GM21723 (cell line): ENCODE results near the gene KCNN3.

ENCODE experiments used
- ATAC-seq: cut with Tn5 transposase; IDR thresholded peaks from one replicate; pipeline ENCODE4 v1.9.1; 2021; ENCODE audit warnings: mild to moderate bottlenecking, moderate library complexity; ENCODE audit not compliant: unreplicated experiment

KCNN3 gene

DNA sequence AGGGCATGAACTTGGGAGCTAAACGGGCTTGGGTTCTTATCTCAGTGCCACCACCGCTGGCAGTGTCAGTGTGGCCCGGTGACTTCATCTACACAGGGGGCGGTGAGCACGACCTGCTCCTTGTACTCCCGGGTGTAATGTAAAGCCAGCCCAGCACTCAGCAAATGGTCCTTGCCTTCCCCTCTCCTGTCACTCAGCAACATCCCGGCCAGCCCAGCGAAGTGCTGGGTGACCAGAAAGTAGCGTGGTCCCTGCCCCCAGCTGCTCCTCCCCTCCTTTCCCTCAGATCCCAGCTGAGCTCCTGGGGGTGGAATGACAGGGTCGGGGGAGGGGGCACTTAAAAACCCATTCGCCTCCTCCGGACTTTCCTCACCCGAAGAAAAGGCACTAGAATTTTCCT is 7.2 kb downstream of the KCNN3 start:
- no peak for ATAC-seq

DNA sequence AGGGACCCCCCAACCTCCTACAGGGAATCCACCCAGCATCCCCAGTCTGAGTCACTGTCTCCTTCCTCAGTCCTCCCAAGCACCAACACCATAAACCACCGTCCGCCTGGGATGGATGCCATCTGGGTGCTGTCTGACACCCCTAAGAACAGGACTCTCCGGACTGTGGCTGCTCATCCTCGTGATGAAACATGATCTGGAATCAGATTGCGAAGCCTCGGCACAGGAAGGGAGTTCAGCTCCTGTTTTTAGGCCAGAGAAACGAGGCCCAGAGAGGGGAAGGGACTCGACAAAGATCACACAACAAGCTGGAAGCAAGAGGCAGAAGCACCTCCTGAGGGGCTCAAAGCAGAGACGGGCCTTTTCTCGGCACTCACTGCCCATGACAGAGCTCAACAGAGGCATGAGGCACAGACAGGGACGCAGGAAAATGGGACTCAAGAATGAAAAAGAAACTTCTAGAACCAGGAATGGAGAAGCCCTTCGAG is 8.4 kb downstream of the KCNN3 start:
- ATAC-seq: no peak

DNA sequence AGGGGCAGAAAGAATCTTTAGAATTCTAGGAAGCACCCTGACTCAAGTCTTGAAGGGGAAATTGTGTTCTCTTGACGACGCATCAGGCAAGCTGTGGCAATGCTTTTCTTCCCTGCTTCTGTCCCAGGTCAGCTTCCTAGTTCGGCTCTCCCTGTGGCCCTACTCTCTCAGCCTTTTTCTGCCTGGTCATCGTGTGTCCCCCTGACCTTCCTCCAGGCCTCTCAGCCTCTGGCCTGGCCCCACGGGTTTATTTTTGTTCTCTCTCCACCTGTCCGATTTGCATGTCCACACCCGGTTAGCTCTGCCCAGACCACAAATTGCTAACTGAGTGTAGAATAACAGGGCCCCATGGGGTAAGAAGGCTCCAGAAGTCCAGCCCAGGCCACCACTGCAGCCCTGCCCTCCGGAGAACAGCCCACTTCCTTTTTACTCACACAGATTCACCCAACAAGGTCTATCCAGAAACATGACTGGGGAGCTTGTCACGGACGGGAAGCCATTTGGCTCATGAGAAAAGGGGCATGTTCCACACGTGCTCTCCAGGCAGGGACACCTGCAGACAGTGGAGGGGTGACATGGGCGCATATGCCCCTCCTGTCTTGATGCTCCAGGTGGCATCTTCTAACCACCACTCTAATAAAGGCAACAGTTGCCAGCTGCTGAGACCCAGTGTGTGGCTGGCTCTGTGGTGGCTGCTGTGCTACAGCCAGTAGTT is 9.8 kb downstream of the KCNN3 start:
- ATAC-seq: peak; percentile 60

DNA sequence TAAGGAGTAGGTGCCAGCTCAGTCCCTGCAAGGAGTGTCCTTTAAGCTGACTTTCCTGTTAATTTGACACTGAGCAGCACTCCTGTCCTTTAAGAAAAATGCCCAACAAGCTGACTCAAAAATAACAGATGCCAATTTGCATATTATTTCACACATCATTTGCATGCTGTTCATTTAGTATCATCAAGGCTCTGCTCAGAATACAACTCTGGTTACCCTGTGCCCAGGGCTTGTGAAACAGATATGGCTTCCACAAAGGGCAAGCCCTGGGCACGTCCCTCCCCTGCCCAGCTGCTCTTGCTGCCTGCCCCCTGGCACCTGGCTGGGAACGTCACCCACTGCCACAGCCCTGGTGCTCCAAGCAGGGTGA is 10.3 kb downstream of the KCNN3 start:
- peak; percentile 42 for ATAC-seq

DNA sequence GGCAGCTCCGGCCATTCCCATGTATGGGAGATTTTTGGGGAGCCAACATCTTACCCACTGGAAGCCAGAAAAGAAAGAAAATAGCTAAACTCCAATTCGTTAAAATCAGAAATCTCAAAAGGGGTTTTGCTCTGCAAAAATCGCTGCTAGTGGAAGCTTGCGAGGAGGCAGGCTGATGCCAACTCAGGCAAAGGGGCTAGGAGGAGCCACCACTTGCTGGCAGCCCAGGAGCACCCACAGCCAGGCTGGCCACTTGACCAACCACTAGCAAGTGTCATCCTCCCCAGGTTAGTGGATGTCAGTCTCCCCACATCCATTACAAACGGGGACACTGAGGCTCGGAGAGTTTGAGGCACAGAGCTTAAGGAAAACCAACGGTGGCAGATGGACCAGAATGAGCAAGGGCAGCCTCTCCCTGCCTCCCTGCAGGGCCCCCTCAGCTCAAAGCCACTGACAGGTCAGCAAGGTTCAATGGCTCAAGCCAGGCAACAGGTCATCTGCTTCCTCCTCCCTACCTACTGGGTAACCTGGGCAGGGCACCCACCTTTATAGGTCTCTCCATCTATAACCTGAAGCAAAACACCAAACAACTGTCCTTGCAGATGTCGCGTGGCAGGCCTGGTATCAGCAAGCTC is 10.8 kb downstream of the KCNN3 start:
- no peak for ATAC-seq

DNA sequence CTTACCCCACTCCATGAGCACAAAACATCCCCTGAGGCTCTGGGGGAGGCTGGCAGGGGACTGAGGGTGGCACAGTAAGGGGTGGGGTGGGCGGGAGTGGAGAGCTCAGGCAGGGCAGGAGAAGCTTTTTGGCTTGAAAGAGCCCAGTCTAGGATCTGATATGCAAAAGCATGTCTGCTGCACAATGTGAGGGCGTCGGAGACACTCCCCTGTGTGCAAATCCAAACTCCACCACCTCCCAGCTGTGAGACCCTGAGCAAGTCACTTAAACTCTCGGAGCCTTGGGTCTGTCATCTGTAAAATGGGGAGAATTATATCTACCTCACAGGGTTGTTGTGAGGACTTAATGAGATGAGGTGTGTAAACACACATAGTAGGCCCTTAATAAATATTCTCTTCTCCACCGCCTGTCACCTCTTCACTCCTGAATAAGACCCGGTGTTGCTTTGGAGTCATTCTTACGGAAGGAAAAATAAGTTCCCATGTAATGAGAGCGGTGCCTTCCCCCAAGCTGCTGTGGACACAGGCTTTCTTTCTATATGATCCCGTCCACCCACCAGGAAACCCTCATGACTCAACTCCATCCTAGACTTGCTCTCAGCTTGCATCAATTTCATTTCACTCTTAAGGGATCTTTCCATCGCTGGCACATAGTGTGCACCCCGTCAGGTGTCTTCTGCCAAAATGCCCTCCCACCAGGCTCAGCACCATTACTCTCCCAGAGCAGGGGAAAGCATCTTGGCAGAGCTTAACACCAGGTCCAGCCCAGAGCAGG is 12.5 kb downstream of the KCNN3 start:
- no peak for ATAC-seq

DNA sequence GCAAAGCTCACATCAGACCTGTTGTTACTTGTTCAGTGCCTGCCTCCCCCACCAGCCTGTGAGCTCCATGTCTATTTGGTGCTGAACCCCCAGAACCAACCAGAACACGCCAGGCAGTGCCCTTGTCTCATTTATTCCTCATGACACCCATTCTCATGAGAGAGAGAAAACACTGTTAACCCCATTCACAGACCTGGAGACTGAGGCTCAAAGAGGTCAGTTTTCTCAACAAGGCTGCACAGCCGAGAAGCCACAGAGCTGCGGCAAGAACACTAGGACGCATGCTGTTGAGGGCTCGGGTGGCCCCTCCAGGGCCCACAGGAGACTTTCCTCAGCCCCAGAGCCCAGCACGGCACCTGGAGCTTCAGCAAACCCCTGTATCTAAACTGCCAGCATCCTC is 13.1 kb downstream of the KCNN3 start:
- no peak for ATAC-seq

DNA sequence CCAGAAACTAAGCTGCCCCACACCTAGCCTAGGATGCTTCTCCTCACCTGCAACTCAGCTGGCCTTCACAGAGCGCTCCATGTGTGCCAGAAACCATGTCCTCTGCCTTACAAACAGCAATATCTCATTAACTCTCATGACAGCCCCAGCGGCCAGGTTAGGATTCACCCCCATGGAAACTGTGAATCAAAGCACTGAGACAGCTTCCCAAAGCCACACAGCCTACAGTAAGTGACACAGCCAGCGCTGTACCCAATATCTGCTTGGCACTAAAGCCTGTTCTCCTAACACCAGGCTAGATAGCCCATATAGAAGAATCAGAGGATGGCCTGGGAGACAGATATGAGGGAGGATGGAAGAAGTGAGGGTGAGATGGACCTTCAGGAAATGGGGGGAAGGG is 13.5 kb downstream of the KCNN3 start:
- ATAC-seq: no peak

DNA sequence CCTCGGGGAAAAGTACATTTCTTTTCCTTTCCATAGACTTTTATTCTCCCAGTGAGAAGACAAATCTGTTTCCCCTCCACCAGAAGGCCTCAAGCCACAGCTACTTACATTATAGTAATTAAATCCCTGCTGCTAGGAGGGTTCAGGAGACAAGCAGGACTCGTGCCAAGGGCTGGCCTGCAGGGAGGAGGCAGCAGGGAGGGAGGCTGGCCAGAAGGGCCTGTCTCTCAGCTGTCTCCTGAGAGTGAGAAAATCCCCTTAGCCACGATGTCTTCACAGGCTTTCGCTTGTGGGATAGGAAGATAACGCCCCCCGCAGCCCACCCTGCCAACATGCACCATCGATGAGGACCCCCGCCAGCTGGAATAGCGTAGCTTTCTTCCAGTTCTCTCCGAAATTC is 14.0 kb downstream of the KCNN3 start:
- ATAC-seq: no peak

DNA sequence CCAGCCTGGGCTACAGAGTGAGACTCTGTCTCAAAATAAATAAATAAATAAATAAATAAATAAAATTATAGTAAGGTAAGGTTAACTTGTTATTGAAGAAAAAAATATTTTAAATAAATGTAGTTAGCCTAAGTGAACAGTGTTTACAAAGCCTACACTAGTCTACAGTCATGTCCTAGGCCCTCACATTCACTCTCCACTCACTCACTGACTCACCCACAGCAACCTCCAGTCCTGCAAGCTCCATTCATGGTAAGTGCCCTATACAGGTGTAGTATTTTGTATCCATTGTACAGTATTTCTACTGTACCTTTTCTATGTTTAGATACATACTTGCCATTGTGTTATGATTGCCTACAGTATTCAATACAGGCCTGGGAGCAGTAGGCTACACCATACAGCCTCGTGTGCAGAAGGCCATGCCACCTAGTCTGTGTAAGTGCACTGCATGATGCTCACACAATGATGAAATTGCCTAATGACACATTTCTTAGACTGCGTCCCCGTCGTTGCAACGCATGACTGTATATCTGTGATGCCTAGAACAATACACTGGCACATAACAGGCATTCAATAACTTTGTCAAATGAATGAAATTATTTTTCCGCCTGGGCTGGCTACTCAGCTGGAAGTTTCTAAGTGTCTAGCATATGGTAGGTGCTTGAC is 14.8 kb downstream of the KCNN3 start:
- no peak for ATAC-seq

DNA sequence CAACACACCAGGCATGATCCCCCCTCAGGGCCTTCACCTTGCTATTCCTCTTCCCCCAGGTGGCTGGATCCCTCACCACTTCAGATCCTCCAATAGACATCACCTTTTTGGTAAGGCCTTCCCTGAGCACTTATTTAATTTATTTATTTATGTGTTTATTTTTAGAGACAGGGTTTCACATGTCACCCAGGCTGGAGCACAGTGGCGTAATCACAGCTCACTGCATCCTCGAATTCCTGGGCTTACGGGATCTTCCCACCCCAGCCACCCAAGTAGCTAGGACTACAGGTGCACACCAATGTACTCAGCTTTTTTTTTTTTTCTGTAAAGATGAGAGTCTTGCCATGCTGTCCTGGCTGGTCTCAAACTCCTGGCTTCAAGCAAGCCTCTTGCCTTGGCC is 17.2 kb downstream of the KCNN3 start:
- no peak for ATAC-seq

DNA sequence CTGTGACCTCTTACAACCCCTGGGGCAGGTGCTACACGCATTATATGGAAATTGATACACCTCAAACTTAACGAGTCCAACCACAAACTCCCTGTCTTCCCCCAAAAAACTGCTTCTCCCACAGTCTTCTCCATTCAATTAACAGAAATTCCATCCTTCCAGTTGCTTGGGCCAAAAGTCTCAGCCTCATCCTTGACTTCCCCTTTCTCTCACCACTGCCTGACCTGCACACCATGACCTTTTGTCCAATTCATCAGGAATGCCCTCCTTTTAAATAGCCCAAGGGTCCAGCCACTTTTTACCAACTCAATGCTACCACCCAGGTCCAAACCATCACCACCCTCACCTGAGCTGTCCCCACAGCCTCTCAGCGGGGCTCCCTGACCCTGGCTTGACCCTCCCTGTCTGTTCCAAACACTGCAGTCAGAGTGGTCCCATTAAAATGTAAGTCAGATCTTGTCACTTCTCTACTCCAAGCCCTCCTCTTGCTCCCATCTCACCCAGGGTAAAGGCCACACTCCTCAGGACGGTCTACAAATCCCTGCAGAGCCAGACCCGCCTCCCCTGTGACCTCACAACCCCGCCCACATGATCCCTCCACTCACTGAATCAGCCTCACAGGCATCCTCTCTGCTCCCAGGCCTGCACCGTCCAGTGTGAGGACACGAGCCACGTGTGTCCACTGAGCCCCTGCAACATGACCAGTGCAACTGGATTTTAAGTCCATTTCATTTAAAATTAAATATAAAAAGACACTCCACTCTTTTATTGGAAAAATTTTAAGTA is 18.5 kb downstream of the KCNN3 start:
- no peak for ATAC-seq

DNA sequence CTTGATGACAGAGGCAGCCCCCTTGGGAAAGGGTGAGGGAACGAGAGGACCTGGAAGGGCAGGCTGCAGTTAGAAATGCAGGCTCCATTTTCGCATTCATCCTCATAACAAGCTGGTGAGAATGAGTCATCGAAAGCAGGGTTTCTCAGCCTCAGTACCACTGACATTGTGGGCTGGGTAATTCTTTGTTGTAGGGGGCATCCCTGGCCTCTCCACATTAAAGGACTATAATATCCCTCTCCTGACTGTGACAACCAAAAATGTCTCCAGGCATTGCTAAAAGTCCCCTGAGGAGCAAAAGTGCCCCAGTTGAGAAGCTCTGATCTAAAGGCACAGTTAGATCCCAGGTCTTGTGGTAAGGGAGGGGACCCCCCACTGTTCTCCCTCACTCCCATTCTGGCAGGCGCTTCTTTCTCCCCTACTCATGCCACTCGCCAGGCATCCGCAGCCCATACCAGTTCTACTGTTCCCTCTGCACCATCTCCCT is 20.4 kb downstream of the KCNN3 start:
- ATAC-seq: peak; percentile 51

DNA sequence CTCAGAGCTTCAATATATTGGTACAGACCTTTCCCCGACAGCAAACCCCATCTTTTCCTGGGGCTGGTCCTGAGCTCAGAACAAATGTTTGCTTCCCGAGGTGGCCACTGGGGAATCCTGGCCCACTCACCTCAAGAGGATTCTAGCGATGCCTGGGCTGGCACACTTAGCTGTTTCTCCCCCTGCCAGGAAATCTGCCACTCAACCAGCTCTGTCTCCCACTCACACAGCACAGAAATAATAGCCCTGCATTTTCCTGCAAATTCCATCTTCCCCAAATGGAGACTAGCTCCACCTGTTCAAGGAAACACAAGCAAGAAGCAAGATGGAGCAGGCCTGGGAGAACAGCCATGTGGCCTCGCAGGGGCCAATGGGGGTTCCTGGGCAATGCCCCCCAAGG is 21.1 kb downstream of the KCNN3 start:
- no peak for ATAC-seq

DNA sequence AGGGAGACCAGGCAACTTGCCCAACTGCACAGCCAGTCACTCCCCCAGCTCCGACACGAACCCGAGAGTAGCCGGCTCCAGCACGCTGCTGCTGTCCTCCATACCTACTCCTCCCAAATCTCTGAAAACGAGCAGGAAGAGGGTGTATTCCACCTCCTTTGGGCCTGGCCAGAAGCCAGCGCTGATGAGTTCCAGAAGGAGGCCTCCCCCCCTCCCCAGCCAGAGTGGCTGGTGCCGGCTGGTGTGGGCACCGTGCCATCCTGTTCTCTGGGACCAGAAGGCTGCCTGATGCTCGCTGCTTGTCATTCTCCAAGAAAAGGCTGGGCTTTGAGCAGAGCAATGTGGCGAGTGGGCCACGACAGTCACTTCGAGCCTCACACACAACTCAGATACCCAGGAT is 22.2 kb downstream of the KCNN3 start:
- no peak for ATAC-seq

DNA sequence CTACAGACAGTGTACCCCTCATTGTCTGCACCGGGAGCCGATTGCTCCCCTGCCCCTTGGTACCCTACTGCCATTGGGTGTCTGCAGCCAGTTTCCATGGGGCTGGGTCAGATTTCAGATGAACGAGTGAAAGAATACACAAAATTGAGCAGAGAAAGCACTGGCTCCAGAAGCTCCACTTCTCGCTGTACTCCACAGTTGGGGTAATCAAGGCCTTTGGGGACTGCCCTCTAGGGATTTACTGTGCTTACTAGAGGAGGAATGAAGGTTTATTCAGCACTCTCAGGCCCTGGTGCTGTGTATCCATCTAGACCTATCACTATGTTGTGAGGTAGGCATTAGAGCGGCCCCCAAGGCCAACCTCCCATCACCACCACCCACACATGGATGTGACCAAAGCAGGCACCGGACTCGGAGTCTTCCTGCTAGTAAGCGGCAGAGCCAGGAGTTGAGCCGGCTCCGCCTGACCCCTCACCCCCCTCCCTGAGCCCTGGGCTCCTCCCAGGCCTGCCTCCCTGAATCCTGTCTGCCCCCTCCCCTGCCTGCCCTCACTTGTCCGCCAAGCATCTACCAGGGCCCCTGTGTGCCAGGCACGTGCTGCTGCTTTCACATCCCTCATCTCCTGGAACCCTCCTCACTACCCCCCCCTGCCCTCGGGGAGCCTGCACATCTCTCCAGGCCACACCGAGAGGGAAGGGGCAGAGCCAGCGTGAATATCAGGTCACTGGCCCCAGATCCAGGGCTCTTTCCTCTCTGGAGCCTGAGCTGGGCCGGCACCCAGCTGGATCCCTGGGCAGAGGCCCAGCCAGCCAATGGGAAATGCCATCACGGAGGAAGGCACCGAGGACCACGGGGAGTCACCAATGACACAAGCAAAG is 23.3 kb downstream of the KCNN3 start:
- no peak for ATAC-seq

DNA sequence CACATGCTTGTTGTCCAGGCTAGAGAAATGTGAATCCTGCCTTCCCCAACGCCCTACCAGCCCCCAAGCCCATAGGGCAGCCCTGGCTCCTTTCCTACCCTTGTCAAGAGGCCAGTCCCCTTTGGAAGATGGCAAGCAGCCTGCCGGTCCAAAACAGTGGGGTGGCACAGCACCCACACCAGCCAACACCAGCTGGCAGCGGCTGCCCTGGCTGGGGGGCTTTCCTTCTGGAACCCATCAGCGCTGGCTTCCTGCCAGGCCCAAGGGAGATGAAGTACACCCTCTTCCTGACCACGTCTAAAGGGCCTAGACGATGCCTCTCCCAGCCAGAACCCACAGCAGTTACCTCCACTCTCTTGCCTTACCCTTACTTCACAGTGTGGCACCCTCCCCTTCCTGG is 24.2 kb downstream of the KCNN3 start:
- ATAC-seq: no peak

DNA sequence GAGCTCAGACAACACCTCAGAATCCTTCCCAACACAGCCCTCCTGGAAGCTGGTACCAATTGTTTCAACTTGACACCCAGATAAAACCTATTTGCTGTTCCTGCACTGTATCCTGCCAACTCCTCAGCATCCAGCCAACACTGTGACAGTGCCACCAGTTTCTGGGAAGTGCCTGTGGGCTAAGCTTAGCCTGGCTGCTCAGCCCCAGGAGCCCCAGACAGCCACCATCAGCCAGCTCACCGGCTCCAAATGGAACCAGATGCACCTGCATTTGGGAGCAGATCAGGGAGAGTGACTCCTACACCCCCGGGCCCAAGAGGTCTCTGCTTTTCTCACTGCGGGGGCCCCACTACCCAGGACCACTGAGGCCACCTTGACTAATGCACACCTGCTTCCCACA is 24.9 kb downstream of the KCNN3 start:
- no peak for ATAC-seq

DNA sequence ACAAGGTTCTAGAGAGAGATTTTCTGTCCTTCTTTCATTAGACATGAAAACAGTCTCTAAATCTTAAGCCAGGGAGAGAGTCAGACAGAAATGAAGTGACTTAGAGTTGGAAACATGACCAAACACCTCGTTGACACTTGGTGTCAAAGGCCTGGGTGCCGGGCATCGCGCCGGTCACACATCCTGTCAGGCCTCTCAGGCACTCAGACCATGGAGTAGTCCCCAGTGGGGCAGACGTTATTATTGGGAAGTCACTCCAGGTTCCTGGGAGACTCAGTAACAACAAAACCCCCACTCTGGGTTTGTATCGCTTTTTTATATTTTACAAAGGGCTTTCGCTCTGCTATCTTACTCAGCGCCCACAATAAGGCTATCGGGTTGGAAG is 25.8 kb downstream of the KCNN3 start:
- ATAC-seq: no peak
